ENCODE results near the gene DLGAP4.

The DLGAP4 gene

DNA sequence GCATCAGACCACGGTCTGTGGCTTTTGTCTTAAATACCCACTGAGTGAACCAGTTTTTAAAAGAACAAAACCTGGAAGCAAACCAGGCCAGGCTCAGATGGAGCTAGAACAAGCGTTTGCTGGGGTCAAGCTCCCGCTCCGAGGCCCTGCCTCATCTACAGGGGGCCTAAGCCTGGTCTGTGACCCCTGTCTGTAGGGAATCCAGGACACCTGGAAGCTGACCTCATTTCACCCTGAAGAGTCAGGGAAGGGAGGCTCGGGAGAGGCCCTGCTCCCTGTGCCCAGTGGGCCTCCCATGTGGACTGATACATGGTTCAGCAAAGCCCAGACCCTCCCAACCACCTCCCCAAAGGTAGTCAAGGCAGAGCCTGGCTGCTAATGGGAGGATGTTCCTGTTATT lies 26.8 kb upstream of the DLGAP4 start:
- peaks cover 0 to 43% of the 10 kb centered on the region in 2 donors for H3K27me3 ChIP-seq
- intact Hi-C loops (cut with DNase I; ENCODE audit: low total_unique reads) = no loop called here

DNA sequence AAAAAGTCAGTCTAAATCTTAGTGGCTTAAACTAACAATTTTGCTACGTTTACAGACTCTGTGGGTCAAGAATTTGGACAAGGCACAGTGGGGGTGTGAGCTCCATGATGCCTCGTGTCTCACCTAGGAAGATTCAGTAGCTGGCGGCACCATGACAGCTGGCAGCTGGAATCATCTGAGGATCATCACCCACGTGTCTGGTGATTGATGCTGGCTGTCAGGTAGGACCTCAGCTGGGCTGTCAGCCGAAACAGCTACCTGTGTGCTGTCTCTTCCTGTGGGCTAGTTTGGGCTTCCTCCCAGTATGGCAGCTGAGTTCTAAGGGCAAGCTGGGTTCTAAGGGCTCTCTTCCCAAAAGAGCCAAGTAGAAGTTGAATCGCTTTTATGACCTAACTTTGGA lies 26.4 kb upstream of the DLGAP4 start:
- H3K9me3 ChIP-seq = no peaks in the 10 kb centered on the region
- H3K36me3 ChIP-seq = no peaks in the 10 kb centered on the region
- peaks cover 0 to 39% of the 10 kb centered on the region in 2 donors for H3K27me3 ChIP-seq
- no peak overlapping the region for H3K27ac ChIP-seq
- no peak for TF ChIP-seq CTCF (IDR thresholded peaks at IDR 0.05)
- no peak for DNase-seq
- no peaks in the 10 kb centered on the region for H3K4me1 ChIP-seq
- intact Hi-C loops (cut with DNase I; ENCODE audit: low total_unique reads) = no loop called here
- H3K4me3 ChIP-seq = no peak overlapping the region

More for the DNA sequence above, 26.8 kb upstream of the DLGAP4 start:
- no peaks in the 10 kb centered on the region for H3K36me3 ChIP-seq
- H3K4me1 ChIP-seq = no peaks in the 10 kb centered on the region
- H3K9me3 ChIP-seq = no peaks in the 10 kb centered on the region
- H3K4me3 ChIP-seq = no peak overlapping the region
- H3K27ac ChIP-seq = no peak overlapping the region
- DNase-seq = no peak
- no peak for TF ChIP-seq CTCF (IDR thresholded peaks at IDR 0.05)

DNA sequence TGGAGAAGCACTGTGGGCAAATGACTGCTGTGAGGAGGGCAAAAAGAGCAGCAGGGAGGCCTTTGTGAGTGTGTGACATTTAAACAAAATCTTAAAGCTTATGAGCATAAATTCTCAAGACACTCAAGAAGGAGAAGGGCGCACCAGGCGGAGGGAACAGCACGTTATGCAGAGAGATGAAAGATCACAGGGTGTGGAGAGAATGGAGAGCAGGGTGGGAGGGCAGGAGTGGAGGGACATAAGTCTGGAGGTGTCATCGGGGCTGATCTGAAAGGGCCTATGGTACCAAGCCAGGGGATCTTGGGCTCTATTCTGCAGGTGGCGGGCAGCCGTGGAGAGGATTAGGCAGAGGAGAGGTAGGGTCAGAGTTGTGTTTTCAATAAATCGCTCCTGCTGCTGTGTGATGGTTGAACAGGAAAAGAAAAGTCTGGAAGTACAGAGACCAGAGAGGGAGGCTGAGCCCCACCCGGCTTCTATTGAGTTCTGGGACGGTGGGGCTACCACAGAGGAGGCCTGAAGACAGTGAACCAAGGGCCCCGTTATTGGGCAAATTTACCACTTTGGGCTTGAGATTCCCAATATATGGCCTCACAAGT lies 24.3 kb upstream of the DLGAP4 start:
- no peak for TF ChIP-seq CTCF (IDR thresholded peaks at IDR 0.05)
- Histone ChIP-seq H3K27me3 (peaks cover 0 to 32% of the 10 kb centered on the region in 2 donors), H3K36me3 (no peaks in the 10 kb centered on the region), H3K4me3 (no peak overlapping the region), H3K9me3 (no peaks in the 10 kb centered on the region), H3K4me1 (no peaks in the 10 kb centered on the region), H3K27ac (no peak overlapping the region)
- no peak for DNase-seq
- intact Hi-C loops (cut with DNase I; ENCODE audit: low total_unique reads) = no loop called here

DNA sequence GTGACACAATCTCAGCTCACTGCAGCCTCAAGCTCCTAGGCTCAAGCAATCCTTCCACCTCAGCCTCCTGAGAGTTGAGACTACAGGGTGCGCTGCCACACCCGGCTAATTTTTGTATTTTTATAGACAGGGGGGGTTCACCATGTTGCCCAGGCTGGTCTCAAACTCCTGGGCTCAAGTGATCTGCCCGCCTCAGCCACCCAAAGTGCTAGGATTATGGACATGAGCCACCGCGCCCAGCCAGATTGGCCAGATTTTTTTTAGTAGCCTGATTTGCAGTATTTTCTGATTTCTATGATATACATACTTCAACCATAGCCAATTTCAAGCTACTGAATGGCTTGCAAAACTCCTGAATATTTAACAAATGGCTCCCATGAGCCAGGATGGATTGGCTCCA lies 21.4 kb upstream of the DLGAP4 start:
- no peak overlapping the region for H3K4me3 ChIP-seq
- intact Hi-C loops (cut with DNase I; ENCODE audit: low total_unique reads) = no loop called here
- TF ChIP-seq CTCF (IDR thresholded peaks at IDR 0.05) = no peak
- DNase-seq = no peak
- no peak overlapping the region for H3K27ac ChIP-seq
- H3K9me3 ChIP-seq = no peaks in the 10 kb centered on the region
- no peaks in the 10 kb centered on the region for H3K4me1 ChIP-seq
- H3K36me3 ChIP-seq = no peaks in the 10 kb centered on the region
- H3K27me3 ChIP-seq = peaks cover 0 to 23% of the 10 kb centered on the region in 2 donors

- intact Hi-C loops (cut with DNase I; ENCODE audit: low total_unique reads) = no loop called here
- Histone ChIP-seq H3K4me3 (no peak overlapping the region), H3K9me3 (no peaks in the 10 kb centered on the region), H3K36me3 (no peaks in the 10 kb centered on the region), H3K27me3 (peaks cover 0 to 21% of the 10 kb centered on the region in 2 donors), H3K27ac (no peak overlapping the region), H3K4me1 (no peaks in the 10 kb centered on the region)
- TF ChIP-seq CTCF (IDR thresholded peaks at IDR 0.05) = no peak
- DNase-seq = no peak
Measured at GRCh38 chr20:36285746-36286447, 20.2 kb upstream of the DLGAP4 start.

All from tibial artery (tissue), 4 donors.